IMR-90 (cell line): Measurements from ENCODE around the gene PHLDB1. TPM values are rescaled to one million over a fixed set of nuclear protein-coding genes. Genes with fewer than 3 reads are reported as not detected.

Source experiments
- ATAC-seq: fragments of 200-7000 bp; cut with Tn5 transposase; 2 replicates; pipeline ENCODE4 v1.9.1; 2020; ENCODE audit warnings: low read depth, mild to moderate bottlenecking, moderate library complexity
- BruUV-seq: library from RNA; stranded (reverse); fragments of 400-500 nt; replicated peaks from 2 replicates; lab custom pipeline; 2021; lab: Mats Ljungman, UMichigan
- CTCF ChIA-PET: fragments of 300-600 bp; formaldehyde crosslinking; extraction: SDS; loops from one replicate; lab custom pipeline; 2021; ENCODE audit warnings: antibody characterized with exemption; lab: Yijun Ruan, JAX
- POLR2A ChIA-PET: fragments of 300-600 bp; sonication (Branson Sonifier 250); formaldehyde crosslinking; loops from one replicate; lab custom pipeline; 2022; ENCODE audit warnings: antibody characterized with exemption; ENCODE audit not compliant: unreplicated experiment; lab: Charles Lee
- DNase-seq: peaks from one replicate; pipeline ENCODE4 v3.0.0; 2013
- H2AFZ ChIP-seq: replicated peaks from 2 replicates; pipeline ENCODE3; 2013; ENCODE audit warnings: low read length, mild to moderate bottlenecking; ENCODE audit not compliant: poor library complexity
- H2AK5ac ChIP-seq: 2 replicates; pipeline ENCODE4 v1.6.1; 2013; ENCODE audit warnings: low read depth, low read length, inconsistent platforms
- H2AK9ac ChIP-seq: replicated peaks from 2 replicates; pipeline ENCODE3; 2013; ENCODE audit warnings: mild to moderate bottlenecking, low read depth, low read length, moderate library complexity; ENCODE audit not compliant: poor library complexity
- H2BK120ac ChIP-seq: 2 replicates; pipeline ENCODE4 v1.6.1; 2013; ENCODE audit warnings: low read depth, low read length, inconsistent platforms
- H2BK15ac ChIP-seq: 3 replicates; pipeline ENCODE4 v1.6.1; 2013; ENCODE audit warnings: low read depth, low read length, inconsistent platforms
- H2BK20ac ChIP-seq: 2 replicates; pipeline ENCODE4 v1.6.1; 2013; ENCODE audit warnings: low read depth, mild to moderate bottlenecking, inconsistent platforms, low read length, moderate library complexity
- H2BK5ac ChIP-seq: 2 replicates; pipeline ENCODE4 v1.6.1; 2013; ENCODE audit warnings: mild to moderate bottlenecking, low read depth, low read length, inconsistent platforms; ENCODE audit not compliant: poor library complexity, severe bottlenecking
- H3K14ac ChIP-seq: replicated peaks from 2 replicates; pipeline ENCODE4 v1.6.1; 2013; ENCODE audit warnings: low read depth, low read length, inconsistent platforms
- H3K18ac ChIP-seq: 2 replicates; pipeline ENCODE4 v1.6.1; 2013; ENCODE audit warnings: low read depth, low read length, control low read depth
- H3K23ac ChIP-seq: 2 replicates; pipeline ENCODE4 v1.6.1; 2013; ENCODE audit warnings: low read depth, low read length, inconsistent platforms
- H3K27ac ChIP-seq: 2 replicates; pipeline ENCODE4 v1.5.1; 2013; ENCODE audit warnings: mild to moderate bottlenecking, control low read depth, low read length; ENCODE audit not compliant: insufficient read depth
- H3K27me3 ChIP-seq: 2 replicates; pipeline ENCODE4 v1.6.1; 2013; ENCODE audit warnings: low read length; ENCODE audit not compliant: control insufficient read depth, insufficient read depth
- H3K36me3 ChIP-seq: 2 replicates; pipeline ENCODE4 v1.6.1; 2013; ENCODE audit warnings: low read length, mixed read lengths; ENCODE audit not compliant: control insufficient read depth, insufficient read depth
- H3K4ac ChIP-seq: 2 replicates; pipeline ENCODE4 v1.6.1; 2013; ENCODE audit warnings: low read depth, low read length, inconsistent platforms
- H3K4me1 ChIP-seq: 2 replicates; pipeline ENCODE4 v1.6.1; 2013; ENCODE audit warnings: low read length, mixed read lengths; ENCODE audit not compliant: control insufficient read depth, insufficient read depth
- H3K4me2 ChIP-seq: 2 replicates; pipeline ENCODE4 v1.6.1; 2013; ENCODE audit warnings: low read depth, mild to moderate bottlenecking, control low read depth, low read length, moderate library complexity
- H3K4me3 ChIP-seq: 2 replicates; pipeline ENCODE4 v1.5.1; 2013; ENCODE audit warnings: low read depth, mild to moderate bottlenecking, control low read depth, low read length, moderate library complexity; ENCODE audit not compliant: insufficient read depth
- H3K56ac ChIP-seq: 2 replicates; pipeline ENCODE4 v1.6.1; 2013; ENCODE audit warnings: low read length, inconsistent platforms; ENCODE audit not compliant: insufficient read depth; ENCODE audit errors: extremely low read depth
- H3K79me1 ChIP-seq, 2 experiments: 2 replicates each; pipeline ENCODE4 v1.6.1; 2013; ENCODE audit warnings: low read length in 2 of 2, inconsistent platforms in 1 of 2, low read depth in 1 of 2
- H3K9ac ChIP-seq: 2 replicates; pipeline ENCODE4 v1.6.1; 2013; ENCODE audit warnings: low read depth, low read length, control low read depth
- H3K9me1 ChIP-seq: 2 replicates; pipeline ENCODE4 v1.6.1; 2013; ENCODE audit warnings: low read length, inconsistent platforms; ENCODE audit not compliant: insufficient read depth
- H3K9me3 ChIP-seq: 2 replicates; pipeline ENCODE4 v1.6.1; 2013; ENCODE audit warnings: low read length; ENCODE audit not compliant: control insufficient read depth, insufficient read depth
- H4K20me1 ChIP-seq: 2 replicates; pipeline ENCODE4 v1.6.1; 2013; ENCODE audit warnings: low read length, inconsistent platforms; ENCODE audit not compliant: insufficient read depth
- H4K5ac ChIP-seq: 2 replicates; pipeline ENCODE4 v1.6.1; 2013; ENCODE audit warnings: mild to moderate bottlenecking, low read depth, low read length, control low read depth
- H4K8ac ChIP-seq, 2 experiments: 2 replicates each; pipeline ENCODE4 v1.6.1; 2013; ENCODE audit warnings: low read depth in 2 of 2, low read length in 2 of 2, control low read depth in 1 of 2, inconsistent platforms in 1 of 2
- H4K91ac ChIP-seq: 2 replicates; pipeline ENCODE4 v1.6.1; 2013; ENCODE audit warnings: low read depth, low read length, inconsistent platforms; ENCODE audit not compliant: insufficient read depth
- BHLHE40 ChIP-seq: fragments of 150-350 bp; IDR thresholded peaks from 2 replicates; pipeline ENCODE4 v1.6.1; 2016; ENCODE audit warnings: mild to moderate bottlenecking, low read depth, low read length
- CEBPB ChIP-seq: IDR thresholded peaks from 2 replicates; pipeline ENCODE4 v1.6.1; 2012; ENCODE audit warnings: low read depth, low read length, improper control_type of control experiment
- CHD1 ChIP-seq: IDR thresholded peaks from 2 replicates; pipeline ENCODE4 v1.6.1; 2012; ENCODE audit warnings: low read depth, low read length, improper control_type of control experiment
- ELK1 ChIP-seq: fragments of 150-350 bp; IDR thresholded peaks from 2 replicates; pipeline ENCODE4 v1.6.1; 2016; ENCODE audit warnings: low read depth, mild to moderate bottlenecking, low read length, moderate library complexity, borderline replicate concordance
- FOS ChIP-seq: fragments of 150-350 bp; IDR thresholded peaks from 2 replicates; pipeline ENCODE4 v1.6.1; 2016; ENCODE audit warnings: low read depth, low read length
- MAFK ChIP-seq: IDR thresholded peaks from 2 replicates; pipeline ENCODE4 v1.6.1; 2012; ENCODE audit warnings: low read depth, low read length, improper control_type of control experiment
- MAZ ChIP-seq: IDR thresholded peaks from 2 replicates; pipeline ENCODE4 v1.6.1; 2012; ENCODE audit warnings: low read depth, mild to moderate bottlenecking, low read length, improper control_type of control experiment, moderate library complexity, borderline replicate concordance
- MXI1 ChIP-seq: IDR thresholded peaks from 2 replicates; pipeline ENCODE4 v1.6.1; 2012; ENCODE audit warnings: low read depth, mild to moderate bottlenecking, low read length, moderate library complexity, borderline replicate concordance
- POLR2A ChIP-seq: IDR thresholded peaks from 2 replicates; pipeline ENCODE4 v1.6.1; 2012; ENCODE audit warnings: mild to moderate bottlenecking, low read depth, low read length
- RCOR1 ChIP-seq: IDR thresholded peaks from 2 replicates; pipeline ENCODE4 v1.6.1; 2012; ENCODE audit warnings: mild to moderate bottlenecking, low read length, improper control_type of control experiment; ENCODE audit not compliant: insufficient replicate concordance
- RFX5 ChIP-seq: IDR thresholded peaks from 2 replicates; pipeline ENCODE4 v1.8.0; 2012; ENCODE audit warnings: low read depth, mild to moderate bottlenecking, low read length, moderate library complexity
- SMC3 ChIP-seq: fragments of 150-350 bp; IDR thresholded peaks from 2 replicates; pipeline ENCODE4 v1.6.1; 2016; ENCODE audit warnings: low read depth, mild to moderate bottlenecking, antibody characterized with exemption, low read length, moderate library complexity
- USF2 ChIP-seq: fragments of 150-350 bp; IDR thresholded peaks from 2 replicates; pipeline ENCODE4 v1.6.1; 2017; ENCODE audit warnings: mild to moderate bottlenecking, antibody characterized with exemption, low read length, low read depth
- WGBS, 2 experiments: methylation state at CpG; one replicate each; pipeline versions ENCODE4 v1.1.5 to v1.1.7; 2013; ENCODE audit warnings: missing lambda C conversion rate in 2 of 2; ENCODE audit not compliant: insufficient read length in 1 of 2; ENCODE audit errors: extremely low coverage in 2 of 2; 5-methylcytosine and 5-hydroxymethylcytosine counted together
- dilution Hi-C: fragments of 300-500 bp; cut with HindIII; formaldehyde crosslinking; loops from one replicate; pipeline ENCODE4 v1.14.3; 2018; ENCODE audit warnings: low sequenced_read_pairs; ENCODE audit not compliant: unreplicated experiment
- in situ Hi-C: fragments of 300-500 bp; cut with MboI; formaldehyde crosslinking; loops from 3 replicates; pipeline ENCODE4 v1.14.3; 2019; ENCODE audit warnings: low sequenced_read_pairs, inconsistent platforms, mixed read lengths
- intact Hi-C: fragments of 100-400 bp; cut with micrococcal nuclease; formaldehyde crosslinking; loops from 2 replicates; pipeline ENCODE4 v1.10.0; 2022
- polyA plus RNA-seq, 3 experiments: library from polyadenylated mRNA; depleted of rRNA; stranded (reverse); fragments of >200 nt; gene quantifications; 2 replicates each; pipeline ENCODE4 v1.2.3, GENCODE V29; 2012; ENCODE audit warnings: low replicate concordance in 1 of 3
- total RNA-seq: library from RNA; depleted of rRNA; stranded (reverse); fragments of >200 nt; gene quantifications from 2 replicates; pipeline ENCODE4 v1.2.3, GENCODE V29; 2012

Gene PHLDB1
- total and polyA plus RNA-seq, 2 of the 4 experiments (the other 2 are of a cell fraction): 40.0 to 90.4 TPM

GRCh38 chr11:118640332-118641154, 33.1 kb downstream of the PHLDB1 start:
- ATAC-seq (no peak), DNase-seq (no peak)
- H3K4me1 ChIP-seq: no peaks in the 10 kb centered on the region
- H3K18ac ChIP-seq: no peak overlapping the region
- H4K20me1 ChIP-seq: peaks cover 42% of the 10 kb centered on the region; the same call in 1 of the 2 replicates
- no peak overlapping the region for H4K5ac ChIP-seq
- ChIA-PET POLR2A (no interaction called here), CTCF (no interaction called here)
- H3K79me1 ChIP-seq: peaks cover 38 to 90% of the 10 kb centered on the region in 2 experiments
- dilution Hi-C loops (no loop called here), intact Hi-C loops (no loop called here), in situ Hi-C loops (no loop called here)
- H3K9me3 ChIP-seq: no peaks in the 10 kb centered on the region
- no peak overlapping the region for H3K9ac ChIP-seq
- no peak overlapping the region for H3K56ac ChIP-seq
- H3K4me3 ChIP-seq: no peak overlapping the region
- H2AK9ac ChIP-seq: no peak overlapping the region
- no peak overlapping the region for H2BK120ac ChIP-seq
- no peak overlapping the region for H4K8ac ChIP-seq
- H2BK5ac ChIP-seq: no peak overlapping the region
- no peak overlapping the region for H3K14ac ChIP-seq
- H3K27me3 ChIP-seq: no peaks in the 10 kb centered on the region
- H2AK5ac ChIP-seq: no peak overlapping the region
- H3K23ac ChIP-seq: no peak overlapping the region
- no peak overlapping the region for H2BK15ac ChIP-seq
- no peak overlapping the region for H2BK20ac ChIP-seq
- WGBS, 2 experiments: 94% methylated on average over 3 of the region's 5 CpGs; no CpG with 5 or more reads in 1 of the 2 experiments
- TF ChIP-seq MXI1 (no peak), CEBPB (no peak), POLR2A (no peak), ELK1 (no peak), RCOR1 (no peak), MAFK (no peak), BHLHE40 (no peak), FOS (no peak), MAZ (no peak), USF2 (no peak), CHD1 (no peak), SMC3 (no peak), RFX5 (no peak)
- H3K4ac ChIP-seq: no peak overlapping the region
- no peak overlapping the region for H3K27ac ChIP-seq
- peaks cover 91% of the 10 kb centered on the region for H3K36me3 ChIP-seq
- peaks cover 6% of the 10 kb centered on the region; the same call in 1 of the 2 replicates for H3K9me1 ChIP-seq
- H2AFZ ChIP-seq: no peak overlapping the region
- BruUV-seq: no TSS peak
- H3K4me2 ChIP-seq: no peak overlapping the region
- H4K91ac ChIP-seq: no peak overlapping the region
